ENCODE measurements around the gene DCDC2C.

GRCh38 chr2:3689998-3690748 is 13.2 kb upstream of the DCDC2C start:
- TF ChIP-seq CTCF (conservative IDR thresholded peaks at IDR 0.05; ENCODE audit: low read depth in 2 of 2) (no peak), POLR2AphosphoS5 (IDR thresholded peaks at IDR 0.05; ENCODE audit: low read depth) (no peak), EZH2 (IDR thresholded peaks at IDR 0.05; ENCODE audit: low read depth, unreplicated experiment) (no peak), REST (IDR thresholded peaks at IDR 0.05; ENCODE audit: unreplicated experiment) (no peak), EZH2phosphoT487 (IDR thresholded peaks at IDR 0.05; ENCODE audit: unreplicated experiment) (no peak), JUNB (IDR thresholded peaks at IDR 0.05; ENCODE audit: unreplicated experiment) (no peak)

Data from GM23338 (cell line).